ENCODE measurements around the gene RASSF5. TPM values are rescaled to one million over a fixed set of nuclear protein-coding genes. Genes with fewer than 3 reads are reported as not detected.

Gene RASSF5
- total and polyA plus RNA-seq, 10 of the 15 experiments (the other 5 are each of a cell fraction or from before 2014, with no cell fraction given): 14.0 to 89.6 (median 68.9) TPM

DNA sequence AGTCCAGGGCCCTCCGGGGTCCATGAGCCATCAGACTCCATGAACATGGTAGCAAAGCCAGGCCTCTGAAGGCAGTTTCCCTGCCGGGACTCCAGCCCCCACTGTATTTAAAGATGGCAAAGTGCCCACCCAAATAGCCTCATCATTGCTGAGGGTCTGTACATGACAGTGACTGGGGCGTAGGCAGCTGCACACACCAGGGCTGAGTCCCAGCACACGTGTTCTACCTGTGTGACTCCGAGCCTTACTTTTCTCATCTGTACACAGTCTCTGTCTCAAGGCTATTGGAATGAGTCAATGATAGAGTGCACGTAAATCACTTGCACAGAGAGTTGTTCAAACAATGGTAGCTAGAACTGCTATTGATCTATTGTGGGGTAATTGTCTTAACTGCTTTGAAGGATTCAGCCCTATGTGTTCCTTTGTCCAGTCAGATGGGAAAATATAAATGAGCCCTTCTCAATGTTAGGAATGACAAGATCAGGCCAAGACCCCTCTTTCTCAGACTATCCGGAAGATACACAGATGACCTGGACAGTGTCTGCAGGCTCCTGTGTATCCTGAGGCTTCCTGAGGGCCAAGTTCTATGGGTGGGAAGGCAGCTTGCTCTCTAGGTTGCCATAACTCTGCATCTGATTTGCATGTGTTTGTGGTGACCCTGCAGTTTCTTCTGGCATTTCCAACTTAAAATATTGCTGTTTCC, 48.9 kb downstream of the RASSF5 start:
- Histone ChIP-seq H3K9ac (ENCODE audit: control insufficient read depth, insufficient read depth, low read length) (peak overlapping the region; percentile 98), H3K4me1 (ENCODE audit: control insufficient read depth, insufficient read depth, low read length) (peaks cover 38% of the 10 kb centered on the region), H2AFZ (ENCODE audit: control insufficient read depth, low read depth, low read length) (peak overlapping the region; percentile 48), H3K4me2 (ENCODE audit: control insufficient read depth, insufficient read depth) (peak overlapping the region; percentile 84), H3K27ac (ENCODE audit: control insufficient read depth, insufficient read depth) (peak overlapping the region; percentile 98), H3K27me3 (replicated peaks in 1 of 2; ENCODE audit: control insufficient read depth in 2 of 2, insufficient read depth in 2 of 2, low read length in 1 of 2) (no peaks in the 10 kb centered on the region), H4K20me1 (ENCODE audit: control insufficient read depth, insufficient read depth) (no peaks in the 10 kb centered on the region), H3K36me3 (ENCODE audit: control insufficient read depth in 2 of 2, insufficient read depth in 2 of 2, low read length in 1 of 2) (peaks cover 0 to 4% of the 10 kb centered on the region in 2 experiments; a peak in 1 of 4 replicates), H3K4me3 (peak overlapping the region; percentile 95), H3K79me2 (ENCODE audit: control insufficient read depth, insufficient read depth, low read length) (peaks cover 55% of the 10 kb centered on the region), H3K9me3 (replicated peaks; ENCODE audit: control insufficient read depth, insufficient read depth, low read length) (no peaks in the 10 kb centered on the region)
- POLR2A ChIA-PET: interaction anchor here (0.8 to 7.0 kb wide), 11 partner anchors 8 to 90 kb away, joined by 3 to 66 read pairs (median 8); partner anchors contain the start of genes IKBKE and RASSF5
- in situ Hi-C loops (cut with MboI) (no loop called here), intact Hi-C loops (cut with micrococcal nuclease; ENCODE audit: unreplicated experiment) (loop anchor here (2.0 to 5.0 kb wide), 4 partner anchors 25 to 126 kb away; partner anchors contain the start of genes IKBKE and MAPKAPK2)
- SMC1A ChIA-PET (ENCODE audit: uncharacterized antibody, unreplicated experiment): interaction anchor here (0.6 to 21.1 kb wide), 15 partner anchors 10 to 426 kb away, joined by 3 to 476 read pairs (median 7); partner anchors contain the start of genes IKBKE and RASSF5
- ATAC-seq (peak; percentile 46), FAIRE-seq (no peak), DNase-seq (ENCODE audit: low read depth, low spot score) (no peak)
- BruUV-seq (replicated peaks): no TSS peak
- CTCF ChIA-PET: interaction anchor here (0.7 to 18.4 kb wide), 20 partner anchors 8 to 169 kb away, joined by 3 to 330 read pairs (median 6); partner anchors contain the start of genes EIF2D and RASSF5
- 15% methylated on average over 7 of the region's 7 CpGs for WGBS (ENCODE audit: insufficient coverage, insufficient replicate concordance, low lambda C conversion rate, missing lambda C conversion rate)
- RAD21 ChIA-PET (ENCODE audit: unreplicated experiment): interaction anchor here (0.7 to 9.0 kb wide), 17 partner anchors 8 to 107 kb away, joined by 3 to 95 read pairs (median 8); partner anchors contain the start of gene IKBKE
- peak; percentile 38; the same call in 1 of the 3 replicates for TF ChIP-seq POU2F2 (IDR thresholded peaks at IDR 0.05; ENCODE audit: borderline replicate concordance, low read depth, low read length)
- no peak for TF ChIP-seq STAT1 (conservative IDR thresholded peaks at IDR 0.05)
- TF ChIP-seq IRF4 (IDR thresholded peaks at IDR 0.05; ENCODE audit: low read depth, low read length): peak; percentile 59; the same call in 1 of the 2 replicates
- 0 out of 2 replicates have a peak, but pooled peaks have one; percentile 5 for TF ChIP-seq POLR2AphosphoS2 (IDR thresholded peaks at IDR 0.05; ENCODE audit: low read depth, low read length)
- no peak for TF ChIP-seq NFIC (IDR thresholded peaks at IDR 0.05; ENCODE audit: low read depth, low read length)
- TF ChIP-seq MEF2A (IDR thresholded peaks at IDR 0.05; ENCODE audit: insufficient read depth, low read depth, low read length): no peak
- 0 out of 2 replicates have a peak, but pooled peaks have one; percentile 26 for TF ChIP-seq TAF1 (IDR thresholded peaks at IDR 0.05; ENCODE audit: borderline replicate concordance, low read depth, low read length)
- no peak for TF ChIP-seq ETV6 (conservative IDR thresholded peaks at IDR 0.05 in 1 of 2, IDR thresholded peaks at IDR 0.05 in 1 of 2; ENCODE audit: borderline replicate concordance in 1 of 2, low read depth in 1 of 2)
- TF ChIP-seq, protein P1, sequence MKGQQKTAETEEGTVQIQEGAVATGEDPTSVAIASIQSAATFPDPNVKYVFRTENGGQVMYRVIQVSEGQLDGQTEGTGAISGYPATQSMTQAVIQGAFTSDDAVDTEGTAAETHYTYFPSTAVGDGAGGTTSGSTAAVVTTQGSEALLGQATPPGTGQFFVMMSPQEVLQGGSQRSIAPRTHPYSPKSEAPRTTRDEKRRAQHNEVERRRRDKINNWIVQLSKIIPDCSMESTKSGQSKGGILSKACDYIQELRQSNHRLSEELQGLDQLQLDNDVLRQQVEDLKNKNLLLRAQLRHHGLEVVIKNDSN (IDR thresholded peaks at IDR 0.05; ENCODE audit: borderline replicate concordance, extremely low read length, insufficient read depth, low read depth, low read length): peak; percentile 22
- TF ChIP-seq TCF12 (IDR thresholded peaks at IDR 0.05; ENCODE audit: low read depth, low read length): no peak
- TF ChIP-seq SRF (IDR thresholded peaks at IDR 0.05; ENCODE audit: low read depth in 2 of 2, low read length in 2 of 2): no peak
- no peak for TF ChIP-seq FOXK2 (IDR thresholded peaks at IDR 0.05)
- TF ChIP-seq SPI1 (IDR thresholded peaks at IDR 0.05; ENCODE audit: borderline replicate concordance, insufficient read depth, low read depth, low read length): no peak
- TF ChIP-seq, protein P2, sequence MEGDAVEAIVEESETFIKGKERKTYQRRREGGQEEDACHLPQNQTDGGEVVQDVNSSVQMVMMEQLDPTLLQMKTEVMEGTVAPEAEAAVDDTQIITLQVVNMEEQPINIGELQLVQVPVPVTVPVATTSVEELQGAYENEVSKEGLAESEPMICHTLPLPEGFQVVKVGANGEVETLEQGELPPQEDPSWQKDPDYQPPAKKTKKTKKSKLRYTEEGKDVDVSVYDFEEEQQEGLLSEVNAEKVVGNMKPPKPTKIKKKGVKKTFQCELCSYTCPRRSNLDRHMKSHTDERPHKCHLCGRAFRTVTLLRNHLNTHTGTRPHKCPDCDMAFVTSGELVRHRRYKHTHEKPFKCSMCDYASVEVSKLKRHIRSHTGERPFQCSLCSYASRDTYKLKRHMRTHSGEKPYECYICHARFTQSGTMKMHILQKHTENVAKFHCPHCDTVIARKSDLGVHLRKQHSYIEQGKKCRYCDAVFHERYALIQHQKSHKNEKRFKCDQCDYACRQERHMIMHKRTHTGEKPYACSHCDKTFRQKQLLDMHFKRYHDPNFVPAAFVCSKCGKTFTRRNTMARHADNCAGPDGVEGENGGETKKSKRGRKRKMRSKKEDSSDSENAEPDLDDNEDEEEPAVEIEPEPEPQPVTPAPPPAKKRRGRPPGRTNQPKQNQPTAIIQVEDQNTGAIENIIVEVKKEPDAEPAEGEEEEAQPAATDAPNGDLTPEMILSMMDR (IDR thresholded peaks at IDR 0.05 in 2 of 3, conservative IDR thresholded peaks at IDR 0.05 in 1 of 3; ENCODE audit: control insufficient read depth in 2 of 3, extremely low read depth in 1 of 3, insufficient read depth in 1 of 3, low read depth in 3 of 3, low read length in 3 of 3): no peak
- TF ChIP-seq, protein P3, sequence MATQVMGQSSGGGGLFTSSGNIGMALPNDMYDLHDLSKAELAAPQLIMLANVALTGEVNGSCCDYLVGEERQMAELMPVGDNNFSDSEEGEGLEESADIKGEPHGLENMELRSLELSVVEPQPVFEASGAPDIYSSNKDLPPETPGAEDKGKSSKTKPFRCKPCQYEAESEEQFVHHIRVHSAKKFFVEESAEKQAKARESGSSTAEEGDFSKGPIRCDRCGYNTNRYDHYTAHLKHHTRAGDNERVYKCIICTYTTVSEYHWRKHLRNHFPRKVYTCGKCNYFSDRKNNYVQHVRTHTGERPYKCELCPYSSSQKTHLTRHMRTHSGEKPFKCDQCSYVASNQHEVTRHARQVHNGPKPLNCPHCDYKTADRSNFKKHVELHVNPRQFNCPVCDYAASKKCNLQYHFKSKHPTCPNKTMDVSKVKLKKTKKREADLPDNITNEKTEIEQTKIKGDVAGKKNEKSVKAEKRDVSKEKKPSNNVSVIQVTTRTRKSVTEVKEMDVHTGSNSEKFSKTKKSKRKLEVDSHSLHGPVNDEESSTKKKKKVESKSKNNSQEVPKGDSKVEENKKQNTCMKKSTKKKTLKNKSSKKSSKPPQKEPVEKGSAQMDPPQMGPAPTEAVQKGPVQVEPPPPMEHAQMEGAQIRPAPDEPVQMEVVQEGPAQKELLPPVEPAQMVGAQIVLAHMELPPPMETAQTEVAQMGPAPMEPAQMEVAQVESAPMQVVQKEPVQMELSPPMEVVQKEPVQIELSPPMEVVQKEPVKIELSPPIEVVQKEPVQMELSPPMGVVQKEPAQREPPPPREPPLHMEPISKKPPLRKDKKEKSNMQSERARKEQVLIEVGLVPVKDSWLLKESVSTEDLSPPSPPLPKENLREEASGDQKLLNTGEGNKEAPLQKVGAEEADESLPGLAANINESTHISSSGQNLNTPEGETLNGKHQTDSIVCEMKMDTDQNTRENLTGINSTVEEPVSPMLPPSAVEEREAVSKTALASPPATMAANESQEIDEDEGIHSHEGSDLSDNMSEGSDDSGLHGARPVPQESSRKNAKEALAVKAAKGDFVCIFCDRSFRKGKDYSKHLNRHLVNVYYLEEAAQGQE (IDR thresholded peaks at IDR 0.05; ENCODE audit: low read depth, low read length): no peak
